GM20000 (cell line): ENCODE results near the gene EPHB6.

Experiments
- DNase-seq: peaks from one replicate; pipeline ENCODE4 v3.0.0; 2012; ENCODE audit warnings: low spot score
- TF ChIP-seq, protein P1 (sequence below): IDR thresholded peaks from 2 replicates; pipeline ENCODE4 v1.5.1; 2012; ENCODE audit warnings: mild to moderate bottlenecking, control low read depth; ENCODE audit errors: extremely low read depth, missing control alignments

The EPHB6 gene

DNA sequence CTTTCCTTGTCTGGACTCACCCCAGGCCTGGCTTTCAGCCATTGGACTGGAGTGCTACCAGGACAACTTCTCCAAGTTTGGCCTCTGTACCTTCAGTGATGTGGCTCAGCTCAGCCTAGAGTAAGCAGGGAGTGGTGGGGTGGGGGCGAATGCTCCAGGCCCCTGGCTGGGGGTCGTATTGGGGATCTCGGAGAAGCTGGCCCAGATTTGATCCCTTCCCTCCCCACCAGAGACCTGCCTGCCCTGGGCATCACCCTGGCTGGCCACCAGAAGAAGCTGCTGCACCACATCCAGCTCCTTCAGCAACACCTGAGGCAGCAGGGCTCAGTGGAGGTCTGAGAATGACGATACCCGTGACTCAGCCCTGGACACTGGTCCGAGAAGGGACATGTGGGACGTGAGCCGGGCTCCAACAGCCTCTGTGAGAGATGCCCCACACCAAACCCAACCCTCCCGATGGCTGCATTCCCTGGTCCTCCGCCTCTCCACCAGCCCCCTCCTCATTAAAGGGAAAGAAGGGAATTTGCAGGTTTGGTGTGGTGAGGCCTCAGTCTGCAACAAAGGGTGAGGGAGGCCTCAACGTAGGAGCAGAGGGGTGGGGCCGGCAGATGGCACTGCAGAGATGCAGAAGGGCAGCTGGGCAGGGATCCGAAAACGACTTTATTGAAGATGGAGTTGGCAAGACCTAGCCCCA is 15.8 kb downstream of the EPHB6 start:
- no peak for DNase-seq
- TF ChIP-seq, protein P1, sequence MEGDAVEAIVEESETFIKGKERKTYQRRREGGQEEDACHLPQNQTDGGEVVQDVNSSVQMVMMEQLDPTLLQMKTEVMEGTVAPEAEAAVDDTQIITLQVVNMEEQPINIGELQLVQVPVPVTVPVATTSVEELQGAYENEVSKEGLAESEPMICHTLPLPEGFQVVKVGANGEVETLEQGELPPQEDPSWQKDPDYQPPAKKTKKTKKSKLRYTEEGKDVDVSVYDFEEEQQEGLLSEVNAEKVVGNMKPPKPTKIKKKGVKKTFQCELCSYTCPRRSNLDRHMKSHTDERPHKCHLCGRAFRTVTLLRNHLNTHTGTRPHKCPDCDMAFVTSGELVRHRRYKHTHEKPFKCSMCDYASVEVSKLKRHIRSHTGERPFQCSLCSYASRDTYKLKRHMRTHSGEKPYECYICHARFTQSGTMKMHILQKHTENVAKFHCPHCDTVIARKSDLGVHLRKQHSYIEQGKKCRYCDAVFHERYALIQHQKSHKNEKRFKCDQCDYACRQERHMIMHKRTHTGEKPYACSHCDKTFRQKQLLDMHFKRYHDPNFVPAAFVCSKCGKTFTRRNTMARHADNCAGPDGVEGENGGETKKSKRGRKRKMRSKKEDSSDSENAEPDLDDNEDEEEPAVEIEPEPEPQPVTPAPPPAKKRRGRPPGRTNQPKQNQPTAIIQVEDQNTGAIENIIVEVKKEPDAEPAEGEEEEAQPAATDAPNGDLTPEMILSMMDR: no peak

DNA sequence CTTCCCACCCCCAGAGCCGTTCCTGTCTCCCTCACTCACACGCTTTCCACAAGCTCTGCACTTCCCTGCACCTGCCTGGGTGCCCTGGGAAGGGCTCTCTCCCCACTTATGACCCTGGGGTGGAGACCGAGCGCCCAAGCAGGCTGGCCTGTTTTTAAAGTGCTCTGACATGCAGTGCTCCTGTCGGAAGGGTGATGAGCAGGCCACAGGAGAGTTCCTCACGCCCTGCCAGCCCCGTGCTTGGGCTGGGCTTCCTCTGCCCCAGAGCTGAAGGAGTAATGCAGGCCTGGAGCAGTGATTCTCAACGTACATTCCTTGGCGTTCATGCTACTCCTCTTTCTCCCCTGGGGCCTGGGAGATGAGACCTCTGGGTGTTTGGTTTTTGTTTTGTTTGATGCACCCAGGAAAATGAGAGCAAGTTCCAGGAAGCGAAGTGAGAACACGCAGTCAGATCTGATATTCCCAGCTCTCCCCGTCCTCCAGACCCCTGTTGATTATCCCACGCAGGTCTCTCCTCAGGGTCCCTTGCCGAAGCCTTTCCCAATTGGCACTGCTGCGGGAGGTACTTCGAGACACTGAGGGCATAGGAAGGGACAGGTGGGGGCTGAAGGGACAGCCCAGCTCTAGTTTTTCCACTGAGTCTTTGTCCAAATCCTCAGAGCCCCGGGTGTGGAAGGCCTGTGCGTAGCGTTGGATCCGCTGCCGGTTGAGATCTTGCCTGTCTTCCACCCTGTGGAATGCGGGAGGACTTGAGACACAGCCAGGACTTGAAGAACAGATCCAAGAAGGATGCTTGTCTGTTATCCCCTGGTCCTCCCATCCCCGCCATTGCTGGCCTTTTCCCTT is 16.6 kb downstream of the EPHB6 start:
- DNase-seq: no peak
- TF ChIP-seq, protein P1: no peak

DNA sequence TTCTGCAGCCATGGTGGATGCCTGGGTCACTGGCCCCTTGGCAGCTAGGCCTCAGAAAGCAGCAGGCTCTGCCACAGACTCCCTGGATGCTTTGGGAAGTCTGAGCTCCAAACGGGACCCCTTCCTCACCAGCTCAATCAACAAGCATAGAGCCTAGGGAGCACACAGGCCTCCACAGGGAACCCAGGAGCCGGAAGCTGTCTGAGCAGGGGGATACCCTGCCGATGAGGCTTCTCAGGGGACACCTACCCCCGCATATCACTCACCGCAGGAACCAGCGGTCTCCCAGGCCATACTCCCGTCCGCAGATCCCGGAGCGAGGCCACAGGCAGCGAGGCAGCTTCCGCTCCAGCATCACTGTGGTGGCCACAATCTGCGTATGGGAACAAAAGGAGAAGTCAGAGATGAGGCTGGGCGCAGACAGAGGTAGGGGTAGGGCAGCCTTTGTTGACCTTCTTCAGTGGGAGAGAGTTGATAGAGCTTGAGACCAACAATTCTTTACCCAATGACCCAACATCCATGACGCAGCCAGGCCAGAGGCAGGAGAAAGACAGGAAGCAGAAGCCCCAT is 17.3 kb downstream of the EPHB6 start:
- no peak for DNase-seq
- TF ChIP-seq, protein P1: no peak

DNA sequence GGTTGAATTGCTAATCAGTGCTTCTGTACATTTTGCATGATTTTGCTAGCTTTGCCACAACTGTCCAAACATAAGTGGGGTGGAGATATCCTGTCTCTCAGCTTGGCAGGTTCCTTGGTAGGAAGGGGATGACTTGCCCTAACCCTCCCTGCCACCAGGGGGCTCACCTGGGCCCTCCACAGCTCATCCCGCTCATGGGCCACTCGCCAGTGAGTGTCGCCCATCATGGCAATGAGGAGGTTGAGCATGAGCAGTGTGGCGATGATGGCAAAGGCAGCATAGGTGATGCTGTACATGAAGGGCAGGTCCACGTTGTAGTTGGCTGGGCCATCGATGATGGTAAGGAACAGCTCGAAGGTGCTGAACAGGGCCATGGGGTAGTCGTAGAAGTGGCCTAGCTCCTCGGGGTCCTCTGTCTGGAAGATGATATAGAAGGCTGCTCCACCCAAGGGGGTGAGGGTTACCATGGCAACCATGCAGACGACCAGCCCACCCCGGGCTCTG is 18.5 kb downstream of the EPHB6 start:
- peak; percentile 60 for DNase-seq
- TF ChIP-seq, protein P1: peak; percentile 59

DNA sequence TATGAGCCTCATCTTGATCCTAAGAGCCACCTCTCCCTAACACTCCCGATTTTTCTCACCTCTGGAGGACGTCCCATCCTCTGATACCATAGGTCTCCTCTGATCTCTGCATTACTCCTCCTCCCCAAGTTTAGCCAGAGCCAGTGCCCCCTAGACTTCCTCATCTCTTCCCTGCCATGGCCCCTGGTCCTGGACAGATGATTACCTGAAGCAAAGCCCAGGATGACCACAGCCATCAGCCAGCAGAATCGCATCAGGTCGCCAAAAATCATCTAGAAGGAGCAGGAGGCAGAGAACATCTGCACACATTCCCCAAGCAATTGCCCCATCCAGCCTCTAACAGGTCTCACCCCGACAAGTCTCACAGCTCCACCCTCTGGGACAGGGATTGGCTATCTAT is 19.0 kb downstream of the EPHB6 start:
- TF ChIP-seq, protein P1: no peak
- no peak for DNase-seq

DNA sequence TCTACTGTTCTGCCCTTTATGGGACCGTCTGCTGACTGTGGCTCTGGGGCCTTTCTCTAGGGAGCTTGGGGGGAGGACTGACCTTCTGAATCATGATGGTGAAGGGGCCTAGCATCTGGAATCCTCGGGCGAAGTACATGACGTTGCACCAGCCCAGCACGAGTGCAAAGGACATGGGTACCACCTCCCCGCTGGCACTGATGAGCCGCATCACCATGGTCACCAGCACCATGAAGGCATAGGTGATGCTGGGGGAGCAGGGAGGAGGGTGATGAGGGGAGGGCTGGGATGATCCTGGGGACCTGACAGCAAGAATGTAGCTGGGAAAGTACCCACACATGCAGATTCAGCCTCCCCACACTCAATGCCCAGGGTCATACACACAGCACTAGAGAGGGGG is 19.5 kb downstream of the EPHB6 start:
- TF ChIP-seq, protein P1: no peak
- DNase-seq: no peak

DNA sequence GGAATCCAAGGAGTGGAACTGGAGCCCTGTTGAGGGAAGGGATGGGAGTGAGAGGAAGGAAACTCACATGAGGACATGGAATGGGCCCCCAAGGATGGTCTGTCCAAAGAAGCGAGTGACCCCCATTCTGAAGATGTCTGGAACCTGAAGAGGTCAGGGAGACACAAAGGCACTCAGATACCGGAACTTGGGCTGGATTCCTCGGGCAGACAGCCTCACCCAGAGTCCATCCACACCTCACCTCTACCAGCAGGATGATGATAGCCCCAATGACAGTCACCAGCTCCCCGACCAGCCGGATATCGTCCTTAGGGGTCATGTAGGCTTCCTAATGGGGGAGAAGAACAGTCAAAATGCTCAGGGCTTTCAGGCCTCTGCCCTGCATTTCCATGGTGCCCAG is 20.0 kb downstream of the EPHB6 start:
- no peak for DNase-seq
- TF ChIP-seq, protein P1: no peak
